Jurkat, Clone E6-1 (cell line): ENCODE data around the gene SPRTN.

Experiments used
- DNase-seq: peaks from one replicate; pipeline ENCODE4 v3.0.0-alpha.2; 2011; ENCODE audit warnings: low read depth, low spot score
- H3K4me3 ChIP-seq: 2 replicates; pipeline ENCODE4 v1.5.1; 2011; ENCODE audit warnings: mild to moderate bottlenecking, low read length, control low read depth, moderate library complexity

SPRTN gene

GRCh38 chr1:231364192-231364591 lies 26.1 kb downstream of the SPRTN start:
- H3K4me3 ChIP-seq: no peak overlapping the region
- DNase-seq: peak; percentile 22

DNA sequence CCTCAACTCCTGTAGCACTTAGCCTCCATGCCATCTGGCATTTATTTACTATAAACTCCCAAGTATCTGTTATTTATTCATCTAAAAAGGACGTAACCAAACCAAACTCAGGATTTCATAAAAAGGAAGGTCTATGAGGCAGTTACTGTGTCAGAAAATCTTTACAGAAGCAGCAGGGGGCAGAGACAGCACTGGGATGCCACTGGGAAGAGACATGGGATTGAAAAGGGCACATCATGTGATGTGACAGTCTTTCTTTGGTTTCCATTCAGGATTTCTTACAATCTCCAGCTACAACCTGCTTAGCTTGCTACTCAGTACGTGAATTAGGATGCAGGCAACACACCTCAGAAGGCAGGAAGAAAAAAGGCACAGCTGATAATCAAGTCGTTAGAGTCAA lies 31.2 kb downstream of the SPRTN start:
- DNase-seq: no peak
- no peak overlapping the region for H3K4me3 ChIP-seq

GRCh38 chr1:231372501-231372900 lies 34.4 kb downstream of the SPRTN start:
- no peak for DNase-seq
- H3K4me3 ChIP-seq: no peak overlapping the region

GRCh38 chr1:231374394-231374793 lies 36.3 kb downstream of the SPRTN start:
- no peak overlapping the region for H3K4me3 ChIP-seq
- no peak for DNase-seq

DNA sequence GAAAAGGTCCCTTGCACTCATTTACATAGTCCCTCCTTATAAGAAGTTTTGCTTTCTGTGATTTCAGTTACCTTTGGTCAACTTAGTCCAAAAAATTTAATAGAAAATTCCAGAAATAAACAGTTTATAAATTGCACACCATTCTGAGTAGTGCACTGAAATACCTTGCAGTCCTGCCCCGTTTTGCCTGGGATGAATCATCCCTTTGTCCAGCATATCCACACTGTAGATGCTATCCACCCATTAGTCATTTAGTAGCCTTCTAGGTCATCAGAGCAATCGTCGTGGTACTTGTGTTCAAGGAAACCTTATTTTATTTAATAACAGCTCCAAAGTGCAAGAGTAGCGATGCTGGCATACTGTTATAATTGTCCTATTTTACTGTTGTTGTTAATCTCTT lies 38.0 kb downstream of the SPRTN start:
- no peak for DNase-seq
- no peak overlapping the region for H3K4me3 ChIP-seq

DNA sequence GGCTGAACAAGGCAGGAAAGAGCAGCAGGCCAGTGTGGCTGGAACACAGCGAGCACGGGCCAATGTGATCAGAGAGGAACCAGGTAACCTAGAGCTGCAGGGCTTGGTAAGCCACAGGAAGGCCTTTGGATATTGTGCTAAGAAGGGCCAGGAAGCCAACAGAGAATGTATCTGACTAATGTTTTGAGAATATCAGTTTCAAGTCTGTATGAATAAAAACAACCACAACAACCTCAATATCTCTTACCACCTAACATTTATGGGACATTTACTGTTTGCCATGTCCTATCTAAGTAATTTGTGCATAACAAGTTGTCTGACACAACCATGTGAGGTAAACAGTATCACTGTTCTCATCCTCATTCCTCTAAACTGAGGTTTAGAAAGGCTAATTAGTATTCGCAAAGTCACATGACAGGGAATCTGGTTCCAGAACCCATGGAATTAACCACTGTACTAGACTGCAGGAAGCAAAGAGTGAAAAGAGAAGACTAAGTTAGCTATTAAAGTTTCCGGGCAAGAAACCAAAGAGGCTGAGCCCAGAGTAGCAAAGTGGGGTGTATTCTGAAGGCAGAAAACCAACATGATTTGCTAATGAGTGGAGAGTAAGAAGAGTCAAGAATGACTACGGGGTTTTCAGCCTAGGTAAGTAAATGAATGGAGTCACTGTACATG lies 38.9 kb downstream of the SPRTN start:
- no peak for DNase-seq
- H3K4me3 ChIP-seq: no peak overlapping the region

- DNase-seq: no peak
These were observed 43.6 kb downstream of the SPRTN start for GRCh38 chr1:231381729-231382128.

DNA sequence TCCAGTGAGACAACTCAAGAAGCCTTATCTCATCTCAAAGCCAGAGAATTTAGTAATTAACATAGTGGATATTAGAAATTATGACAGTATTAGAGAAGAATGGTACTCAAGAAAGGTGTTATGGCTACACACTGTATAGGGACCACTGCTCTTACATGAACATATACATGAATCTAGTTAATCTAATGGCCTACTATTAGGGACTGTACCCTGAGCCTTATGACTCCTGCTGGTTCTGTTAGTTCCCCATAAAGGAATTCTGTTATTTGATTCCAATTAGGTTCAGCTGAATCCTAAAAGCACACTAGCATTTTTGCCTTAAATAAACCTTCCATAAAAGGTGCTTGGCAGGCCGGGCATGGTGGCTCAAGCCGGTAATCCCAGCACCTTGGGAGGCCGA lies 44.3 kb downstream of the SPRTN start:
- no peak overlapping the region for H3K4me3 ChIP-seq
- no peak for DNase-seq

More at GRCh38 chr1:231381729-231382128, 43.6 kb downstream of the SPRTN start:
- H3K4me3 ChIP-seq: no peak overlapping the region

- DNase-seq: no peak
- H3K4me3 ChIP-seq: no peak overlapping the region
These were observed 45.2 kb downstream of the SPRTN start for GRCh38 chr1:231383159-231383860.

DNA sequence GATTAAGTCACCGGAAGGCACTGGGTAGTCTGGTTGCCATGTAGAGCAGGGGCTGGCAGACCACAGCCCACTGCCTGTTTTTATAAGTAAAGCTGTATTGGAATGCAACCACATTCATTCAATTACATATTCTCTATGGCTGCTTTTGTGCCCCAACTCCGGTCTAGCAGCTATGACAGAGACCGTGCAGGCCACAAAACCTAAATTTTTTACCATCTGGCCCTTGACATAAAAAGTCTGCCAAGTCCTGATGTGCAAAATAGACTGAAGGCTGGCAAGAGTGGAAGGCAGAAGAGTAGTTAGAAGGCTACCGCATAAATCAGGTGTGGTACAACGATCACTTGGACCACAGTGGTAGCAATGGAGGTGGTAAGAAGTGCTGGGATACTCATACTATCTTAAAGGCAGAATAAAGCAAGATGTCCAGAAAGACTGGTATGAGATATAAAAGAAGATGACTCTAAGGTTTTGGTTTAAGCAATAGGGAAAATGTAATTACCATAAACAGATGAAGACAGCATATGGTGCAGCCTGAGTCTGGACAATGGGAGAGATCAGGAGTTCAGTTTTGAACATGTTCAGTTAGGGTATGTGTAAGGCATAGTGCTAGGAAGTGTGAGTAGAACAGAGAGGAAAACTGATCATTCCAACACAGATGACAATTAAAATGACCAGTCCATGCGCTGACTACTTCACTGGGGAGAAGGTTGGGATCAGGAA lies 46.8 kb downstream of the SPRTN start:
- DNase-seq: peak; percentile 35
- H3K4me3 ChIP-seq: no peak overlapping the region

GRCh38 chr1:231385416-231385748 lies 47.3 kb downstream of the SPRTN start:
- DNase-seq: no peak
- H3K4me3 ChIP-seq: no peak overlapping the region

GRCh38 chr1:231386466-231386865 lies 48.4 kb downstream of the SPRTN start:
- H3K4me3 ChIP-seq: no peak overlapping the region
- DNase-seq: no peak

GRCh38 chr1:231387770-231388669 lies 49.9 kb downstream of the SPRTN start:
- H3K4me3 ChIP-seq: no peak overlapping the region
- no peak for DNase-seq

DNA sequence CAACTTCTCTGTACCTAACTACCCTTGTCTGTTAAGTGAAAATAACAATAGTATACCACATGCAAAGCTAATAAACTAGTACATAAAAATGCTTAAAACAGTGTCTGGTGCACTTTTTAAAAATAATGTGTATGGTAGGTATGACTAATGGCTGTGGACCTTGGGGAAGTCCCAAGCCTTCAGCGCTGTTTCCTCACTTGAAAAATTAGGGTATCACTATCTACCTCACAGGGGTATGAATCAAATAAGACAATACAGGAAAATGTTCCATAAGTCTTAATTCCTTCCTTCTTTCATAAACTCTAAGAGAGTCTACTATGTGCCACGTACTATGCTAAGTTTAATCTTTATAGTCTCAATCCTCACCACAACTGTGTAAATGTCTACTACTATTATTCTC lies 52.0 kb downstream of the SPRTN start:
- H3K4me3 ChIP-seq: no peak overlapping the region
- DNase-seq: no peak

DNA sequence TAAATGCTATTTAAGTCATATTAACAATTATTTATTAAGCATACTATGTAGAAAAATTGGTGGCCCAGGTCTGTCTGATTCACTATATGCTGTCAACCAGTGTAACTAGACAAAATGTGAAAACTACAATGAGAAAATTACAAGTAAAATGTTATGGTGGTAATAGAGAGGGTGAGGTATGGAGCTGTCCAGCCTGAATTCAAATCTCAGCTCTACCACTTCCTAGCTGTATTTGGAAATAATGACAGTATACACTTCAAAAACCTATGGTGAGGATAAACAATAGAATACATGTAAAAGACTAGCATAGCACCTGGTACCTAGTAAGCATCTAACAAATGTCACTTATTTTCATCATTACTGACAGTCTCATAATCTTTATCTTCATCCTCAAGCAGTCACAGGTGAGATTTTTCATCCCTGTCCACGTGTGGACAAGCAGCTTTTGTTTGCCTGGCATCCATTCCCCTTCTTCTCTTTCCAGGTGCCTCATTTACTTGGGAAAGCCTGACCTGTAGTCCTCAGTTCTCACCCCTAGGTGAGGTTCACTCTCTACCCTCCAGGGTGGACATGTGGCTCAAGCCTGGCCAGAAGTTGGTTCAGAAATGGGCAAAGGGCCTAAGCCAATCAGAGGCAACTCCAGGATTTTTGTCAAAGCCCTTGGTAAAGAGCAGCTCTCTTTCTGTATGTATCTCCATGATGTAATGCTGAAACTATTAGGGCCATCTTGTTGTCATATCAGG lies 54.5 kb downstream of the SPRTN start:
- no peak for DNase-seq

GRCh38 chr1:231393668-231394067 lies 55.6 kb downstream of the SPRTN start:
- H3K4me3 ChIP-seq: no peak overlapping the region
- no peak for DNase-seq

More for the DNA sequence above, 54.5 kb downstream of the SPRTN start:
- H3K4me3 ChIP-seq: no peak overlapping the region

DNA sequence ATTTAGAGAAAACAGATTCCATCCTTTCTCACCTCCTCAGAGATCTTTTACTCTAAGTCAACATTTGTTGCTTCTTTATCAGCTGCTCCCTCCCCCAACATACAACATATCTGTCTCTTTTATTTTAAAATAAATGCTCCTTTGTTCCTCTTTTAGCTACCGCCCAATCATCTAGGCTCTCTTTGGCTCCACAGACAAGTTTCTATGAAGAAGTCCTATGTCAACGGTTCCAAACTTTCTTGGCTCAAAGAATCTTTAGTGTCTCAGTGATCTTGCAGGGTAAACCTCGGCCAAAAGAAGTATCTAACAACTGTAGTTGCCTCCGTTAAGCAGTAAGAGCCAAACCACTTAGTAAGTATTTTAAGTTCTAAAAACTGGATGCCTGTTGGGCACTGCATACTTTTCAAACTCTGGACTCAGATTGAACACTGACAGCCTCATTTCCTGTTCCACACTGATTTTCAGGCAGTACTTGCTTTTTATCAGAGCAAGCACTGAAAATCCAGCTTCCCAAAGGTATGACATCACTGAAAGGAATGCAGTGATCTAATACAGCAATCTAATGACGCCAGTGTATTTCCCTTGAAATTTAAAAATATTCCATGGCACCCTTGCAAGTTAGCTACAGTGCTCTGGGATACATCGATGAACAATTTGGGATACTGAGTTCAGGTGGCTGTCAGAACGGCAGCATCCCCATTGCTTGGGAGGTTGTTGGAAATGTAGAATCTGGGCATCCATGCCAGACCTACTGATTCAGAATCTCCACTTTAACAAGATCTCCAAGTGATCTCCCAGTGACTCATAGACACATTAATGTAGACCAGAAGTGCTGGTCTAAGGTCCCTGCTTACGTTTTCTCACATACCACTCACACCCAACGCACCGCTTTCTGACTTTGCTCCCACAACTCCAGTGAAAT lies 57.2 kb downstream of the SPRTN start:
- no peak for DNase-seq
- H3K4me3 ChIP-seq: no peak overlapping the region

GRCh38 chr1:231395998-231396390 lies 57.9 kb downstream of the SPRTN start:
- H3K4me3 ChIP-seq: no peak overlapping the region
- no peak for DNase-seq
